Measurements from ENCODE around the gene PLEKHJ1. TPM values are rescaled to one million over a fixed set of nuclear protein-coding genes. Genes with fewer than 3 reads are reported as not detected.
A peak's percentile ranks its signal among the peaks of the same experiment; 100 is the strongest.

Gene PLEKHJ1
- total RNA-seq, 1 experiment from 2014 or later = 189 TPM

GRCh38 chr19:2234996-2235380 lies 1.1 kb downstream of the PLEKHJ1 start:
- POLR2A ChIA-PET = interaction anchor here (1.0 kb wide), 1 partner anchor 68 kb away, joined by 4 read pairs; no protein-coding TSS in a partner anchor
- Mint-ChIP-seq H3K27me3 (ENCODE audit: low read depth) (peaks cover 5% of the 10 kb centered on the region; the same call in 1 of the 2 replicates), H3K36me3 (peaks cover 17% of the 10 kb centered on the region; the same call in 1 of the 2 replicates), H3K27ac (peak overlapping the region; percentile 90), H3K4me3 (peak overlapping the region; percentile 93), H3K9me3 (no peaks in the 10 kb centered on the region), H3K4me1 (peaks cover 29% of the 10 kb centered on the region)
- CTCF ChIA-PET = interaction anchor here (0.7 to 2.2 kb wide), 6 partner anchors 15 to 81 kb away, joined by 4 to 11 read pairs (median 6); partner anchors contain the start of gene AMH
- ATAC-seq (no peak), DNase-seq (ENCODE audit: low spot score) (no peak)
- no peak for TF ChIP-seq STAT6 (CRISPR knock-in tag; conservative IDR thresholded peaks at IDR 0.05; ENCODE audit: low read depth)
- TF ChIP-seq ZNF281 (CRISPR knock-in tag; IDR thresholded peaks at IDR 0.05) = no peak
- TF ChIP-seq CREB1 (CRISPR knock-in tag; IDR thresholded peaks at IDR 0.05) = no peak
- no peak for TF ChIP-seq HMGA2 (CRISPR knock-in tag; IDR thresholded peaks at IDR 0.05)
- TF ChIP-seq MAX (CRISPR knock-in tag; IDR thresholded peaks at IDR 0.05) = no peak
- no peak for TF ChIP-seq NFYB (CRISPR knock-in tag; conservative IDR thresholded peaks at IDR 0.05; ENCODE audit: low read depth)
- no peak for TF ChIP-seq NR1H2 (CRISPR knock-in tag; IDR thresholded peaks at IDR 0.05)
- TF ChIP-seq, protein P1, sequence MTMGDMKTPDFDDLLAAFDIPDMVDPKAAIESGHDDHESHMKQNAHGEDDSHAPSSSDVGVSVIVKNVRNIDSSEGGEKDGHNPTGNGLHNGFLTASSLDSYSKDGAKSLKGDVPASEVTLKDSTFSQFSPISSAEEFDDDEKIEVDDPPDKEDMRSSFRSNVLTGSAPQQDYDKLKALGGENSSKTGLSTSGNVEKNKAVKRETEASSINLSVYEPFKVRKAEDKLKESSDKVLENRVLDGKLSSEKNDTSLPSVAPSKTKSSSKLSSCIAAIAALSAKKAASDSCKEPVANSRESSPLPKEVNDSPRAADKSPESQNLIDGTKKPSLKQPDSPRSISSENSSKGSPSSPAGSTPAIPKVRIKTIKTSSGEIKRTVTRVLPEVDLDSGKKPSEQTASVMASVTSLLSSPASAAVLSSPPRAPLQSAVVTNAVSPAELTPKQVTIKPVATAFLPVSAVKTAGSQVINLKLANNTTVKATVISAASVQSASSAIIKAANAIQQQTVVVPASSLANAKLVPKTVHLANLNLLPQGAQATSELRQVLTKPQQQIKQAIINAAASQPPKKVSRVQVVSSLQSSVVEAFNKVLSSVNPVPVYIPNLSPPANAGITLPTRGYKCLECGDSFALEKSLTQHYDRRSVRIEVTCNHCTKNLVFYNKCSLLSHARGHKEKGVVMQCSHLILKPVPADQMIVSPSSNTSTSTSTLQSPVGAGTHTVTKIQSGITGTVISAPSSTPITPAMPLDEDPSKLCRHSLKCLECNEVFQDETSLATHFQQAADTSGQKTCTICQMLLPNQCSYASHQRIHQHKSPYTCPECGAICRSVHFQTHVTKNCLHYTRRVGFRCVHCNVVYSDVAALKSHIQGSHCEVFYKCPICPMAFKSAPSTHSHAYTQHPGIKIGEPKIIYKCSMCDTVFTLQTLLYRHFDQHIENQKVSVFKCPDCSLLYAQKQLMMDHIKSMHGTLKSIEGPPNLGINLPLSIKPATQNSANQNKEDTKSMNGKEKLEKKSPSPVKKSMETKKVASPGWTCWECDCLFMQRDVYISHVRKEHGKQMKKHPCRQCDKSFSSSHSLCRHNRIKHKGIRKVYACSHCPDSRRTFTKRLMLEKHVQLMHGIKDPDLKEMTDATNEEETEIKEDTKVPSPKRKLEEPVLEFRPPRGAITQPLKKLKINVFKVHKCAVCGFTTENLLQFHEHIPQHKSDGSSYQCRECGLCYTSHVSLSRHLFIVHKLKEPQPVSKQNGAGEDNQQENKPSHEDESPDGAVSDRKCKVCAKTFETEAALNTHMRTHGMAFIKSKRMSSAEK (CRISPR knock-in tag; IDR thresholded peaks at IDR 0.05; ENCODE audit: borderline replicate concordance) = no peak

GRCh38 chr19:2233601-2234280 lies 2.4 kb downstream of the PLEKHJ1 start:
- CTCF ChIA-PET = interaction anchor here (0.6 to 2.2 kb wide), 4 partner anchors 12 to 82 kb away, joined by 3 to 7 read pairs (median 4); no protein-coding TSS in a partner anchor
- H3K9me3 Mint-ChIP-seq = no peaks in the 10 kb centered on the region
- H3K27me3 Mint-ChIP-seq (ENCODE audit: low read depth) = peaks cover 5% of the 10 kb centered on the region; the same call in 1 of the 2 replicates
- DNase-seq (ENCODE audit: low spot score) = no peak
- peak overlapping the region; percentile 93 for H3K4me3 Mint-ChIP-seq
- H3K27ac Mint-ChIP-seq = no peak overlapping the region
- no peak for ATAC-seq
- peaks cover 20% of the 10 kb centered on the region; the same call in 1 of the 2 replicates for H3K36me3 Mint-ChIP-seq
- POLR2A ChIA-PET = no interaction called here
- no peak for TF ChIP-seq ZNF416 (CRISPR knock-in tag; IDR thresholded peaks at IDR 0.05)
- TF ChIP-seq ZNF138 (CRISPR knock-in tag; conservative IDR thresholded peaks at IDR 0.05) = no peak
- no peak for TF ChIP-seq IRF2 (CRISPR knock-in tag; IDR thresholded peaks at IDR 0.05; ENCODE audit: borderline replicate concordance, low read depth)
- TF ChIP-seq, protein P2, sequence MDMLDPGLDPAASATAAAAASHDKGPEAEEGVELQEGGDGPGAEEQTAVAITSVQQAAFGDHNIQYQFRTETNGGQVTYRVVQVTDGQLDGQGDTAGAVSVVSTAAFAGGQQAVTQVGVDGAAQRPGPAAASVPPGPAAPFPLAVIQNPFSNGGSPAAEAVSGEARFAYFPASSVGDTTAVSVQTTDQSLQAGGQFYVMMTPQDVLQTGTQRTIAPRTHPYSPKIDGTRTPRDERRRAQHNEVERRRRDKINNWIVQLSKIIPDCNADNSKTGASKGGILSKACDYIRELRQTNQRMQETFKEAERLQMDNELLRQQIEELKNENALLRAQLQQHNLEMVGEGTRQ (CRISPR knock-in tag; IDR thresholded peaks at IDR 0.05) = no peak
- no peak for TF ChIP-seq ZNF423 (CRISPR knock-in tag; IDR thresholded peaks at IDR 0.05)
- no peak for TF ChIP-seq TEAD1 (CRISPR knock-in tag; IDR thresholded peaks at IDR 0.05)
- TF ChIP-seq MLX (CRISPR knock-in tag; IDR thresholded peaks at IDR 0.05) = no peak
- no peak for TF ChIP-seq SOX15 (CRISPR knock-in tag; IDR thresholded peaks at IDR 0.05)
- no peak for TF ChIP-seq CBFB (CRISPR knock-in tag; IDR thresholded peaks at IDR 0.05; ENCODE audit: low read depth)
- H3K4me1 Mint-ChIP-seq = peaks cover 19% of the 10 kb centered on the region

Measured in WTC11 (cell line).